ENCODE results near the gene LPP. TPM values are rescaled to one million over a fixed set of nuclear protein-coding genes. Genes with fewer than 3 reads are reported as not detected.
"Not testable (repeated sequence)": the region's sequence is repeated elsewhere in the genome, so short reads cannot be mapped to it uniquely, and the experiment has no call there.

The LPP gene
- polyA plus RNA-seq, 3 donors = 22.8 to 30.0 (median 26.9) TPM

DNA sequence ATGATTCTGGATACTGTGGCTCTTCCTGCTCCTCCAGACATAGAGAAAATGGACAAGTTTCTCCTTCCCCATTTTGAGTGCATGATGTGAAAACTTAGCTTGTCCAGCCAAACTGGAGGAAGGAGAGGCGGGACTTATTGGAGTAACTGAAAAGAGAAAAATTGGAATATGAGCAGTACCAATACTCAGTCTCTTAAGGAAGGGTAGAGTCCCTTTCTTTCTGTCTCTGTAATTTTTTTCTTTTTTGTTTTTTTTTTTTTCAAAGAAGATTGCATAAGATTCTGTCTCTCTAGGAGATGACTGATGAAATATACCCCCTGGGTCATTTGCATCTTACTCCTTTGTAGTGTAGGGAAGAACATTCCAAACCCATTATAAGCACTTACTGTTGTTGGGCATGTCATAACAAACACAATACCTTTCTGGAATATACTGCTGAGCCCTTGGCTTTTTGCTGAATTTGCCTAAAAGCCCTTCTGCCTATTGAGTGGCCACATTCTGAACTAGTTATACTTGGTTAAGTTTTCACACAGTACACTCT lies 519.8 kb downstream of the LPP start:
- no peak for DNase-seq

DNA sequence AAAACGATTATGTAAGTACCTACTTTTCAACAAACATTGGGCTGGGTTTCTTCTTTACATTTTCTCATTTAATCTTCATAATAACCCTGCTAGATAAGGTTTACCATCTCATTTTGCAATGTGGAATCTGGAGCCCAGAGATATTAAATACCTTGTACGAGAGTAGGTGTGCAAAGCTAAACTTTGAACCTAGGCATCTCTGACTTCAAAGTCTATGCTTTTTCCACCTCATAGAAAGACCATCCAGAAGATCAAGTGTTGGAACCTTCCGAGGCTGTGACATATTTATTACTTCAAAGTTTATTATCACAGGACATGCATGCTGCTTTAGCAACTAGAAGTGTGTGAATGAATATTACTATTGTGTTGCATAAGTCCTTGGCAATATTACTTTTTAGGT lies 520.6 kb downstream of the LPP start:
- no peak for DNase-seq

GRCh38 chr3:188677344-188677743 lies 523.4 kb downstream of the LPP start:
- DNase-seq = no peak

DNA sequence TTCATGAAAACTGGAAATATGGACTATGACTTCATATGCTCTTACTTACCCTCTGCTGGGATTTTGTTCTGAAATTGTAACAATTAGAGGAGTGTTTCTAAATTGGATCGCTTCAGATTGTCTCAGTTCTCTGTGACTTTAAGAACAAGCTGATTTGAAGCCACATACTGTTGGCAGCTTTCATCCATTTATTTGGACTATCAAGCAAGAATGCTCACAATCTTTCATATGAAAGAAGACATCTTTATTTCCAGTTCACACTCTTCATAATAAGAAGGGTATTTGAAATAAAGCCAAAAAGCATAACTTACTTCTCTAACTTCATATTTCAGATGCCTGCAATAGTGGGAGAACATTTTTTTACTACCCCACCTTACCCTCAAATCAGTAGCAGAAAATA lies 526.2 kb downstream of the LPP start:
- no peak for DNase-seq

GRCh38 chr3:188680605-188681004 lies 526.6 kb downstream of the LPP start:
- DNase-seq = no peak

- DNase-seq = no peak
These were observed 528.4 kb downstream of the LPP start for GRCh38 chr3:188682316-188682715.

DNA sequence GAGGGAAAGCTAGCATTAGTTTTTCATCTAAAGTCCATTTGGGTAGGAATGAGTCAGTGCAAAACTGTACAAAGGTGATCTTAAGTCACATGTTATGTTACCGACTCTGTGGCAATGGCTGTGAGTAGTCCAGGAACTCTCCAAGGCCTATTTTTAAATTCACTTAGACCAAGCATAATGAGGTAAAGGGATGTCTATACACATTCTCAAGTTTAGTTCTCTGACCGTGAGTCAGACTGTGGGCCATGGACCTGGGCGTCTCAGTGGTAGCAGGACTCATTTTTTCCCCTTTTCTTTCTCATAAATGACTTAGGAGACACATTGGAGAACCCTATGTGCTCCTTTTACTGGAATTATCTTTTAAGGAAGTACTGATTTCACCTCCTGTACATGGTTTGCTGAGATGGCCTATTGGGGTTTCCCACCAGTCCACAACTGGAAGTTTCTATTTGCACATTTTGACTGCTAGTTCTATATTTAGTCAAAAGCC lies 529.1 kb downstream of the LPP start:
- no peak for DNase-seq

- no peak for DNase-seq
These were observed 530.3 kb downstream of the LPP start for GRCh38 chr3:188684276-188684675.

DNA sequence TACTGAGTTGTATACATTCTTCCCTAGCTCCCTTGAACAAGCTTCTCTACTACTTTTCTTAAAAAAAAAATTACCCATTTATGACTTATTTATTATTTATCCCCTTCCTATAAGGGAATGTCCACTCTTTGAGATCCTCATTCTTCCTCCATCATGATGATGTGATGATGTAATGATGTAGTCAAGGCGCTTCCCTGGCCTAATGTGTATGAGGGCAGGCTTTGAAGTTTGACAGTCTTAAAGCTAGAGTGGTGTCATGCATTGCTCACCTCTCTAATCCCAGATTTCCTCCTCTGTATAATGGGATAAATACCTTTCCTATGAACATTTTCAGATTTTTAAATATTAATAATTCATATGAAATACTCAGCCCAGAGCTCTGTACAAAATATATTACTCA lies 531.8 kb downstream of the LPP start:
- no peak for DNase-seq

- no peak for DNase-seq
These were observed 532.4 kb downstream of the LPP start for GRCh38 chr3:188686324-188686723.

- no peak for DNase-seq
These were observed 533.4 kb downstream of the LPP start for GRCh38 chr3:188687389-188687788.

- no peak for DNase-seq
These were observed 535.2 kb downstream of the LPP start for GRCh38 chr3:188689101-188689574.

- DNase-seq = no peak
These were observed 536.1 kb downstream of the LPP start for GRCh38 chr3:188690064-188690463.

DNA sequence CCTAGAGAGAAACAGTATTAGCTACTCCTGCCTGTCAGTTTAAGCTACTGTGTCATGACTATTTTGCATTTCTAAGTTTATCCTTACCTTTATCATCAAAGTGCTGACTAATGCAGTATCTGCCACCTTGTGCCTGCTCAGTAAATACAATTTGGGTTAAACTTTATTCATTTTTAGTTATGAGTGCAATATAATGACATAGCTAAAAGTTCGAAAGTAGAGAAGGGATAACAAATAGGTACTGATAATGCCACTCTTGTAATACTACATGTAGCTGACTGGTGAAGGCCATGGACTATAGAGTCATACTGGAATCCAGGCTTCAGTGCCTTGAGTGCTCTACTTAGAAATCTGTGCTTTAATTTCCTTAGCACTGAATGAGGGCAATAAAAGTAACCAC lies 537.0 kb downstream of the LPP start:
- no peak for DNase-seq

GRCh38 chr3:188691665-188692064 lies 537.7 kb downstream of the LPP start:
- no peak for DNase-seq

GRCh38 chr3:188692700-188693099 lies 538.7 kb downstream of the LPP start:
- no peak for DNase-seq

- DNase-seq = no peak
These were observed 539.5 kb downstream of the LPP start for GRCh38 chr3:188693435-188693834.

- DNase-seq = no peak
These were observed 541.3 kb downstream of the LPP start for GRCh38 chr3:188695241-188695640.

DNA sequence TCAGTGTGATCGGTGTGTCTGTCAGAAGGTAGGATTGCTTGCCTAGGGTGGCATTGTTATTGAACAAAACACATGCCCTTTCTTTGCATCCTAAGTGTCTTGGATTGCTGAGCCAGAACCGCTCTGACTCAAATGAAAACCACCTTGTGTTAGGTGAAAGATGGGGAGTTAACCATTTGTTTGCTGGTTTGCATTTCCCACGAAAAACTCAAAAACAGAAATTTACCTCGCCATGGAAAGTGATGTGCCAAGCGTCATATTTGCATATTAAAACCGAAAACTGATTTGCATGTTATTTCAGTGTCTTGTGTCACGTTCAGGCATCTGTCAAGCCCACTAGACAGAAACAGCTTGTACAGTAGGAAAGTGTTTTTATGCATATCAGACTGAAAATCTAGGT lies 543.2 kb downstream of the LPP start:
- DNase-seq = no peak

GRCh38 chr3:188698436-188698835 lies 544.5 kb downstream of the LPP start:
- DNase-seq = no peak

DNA sequence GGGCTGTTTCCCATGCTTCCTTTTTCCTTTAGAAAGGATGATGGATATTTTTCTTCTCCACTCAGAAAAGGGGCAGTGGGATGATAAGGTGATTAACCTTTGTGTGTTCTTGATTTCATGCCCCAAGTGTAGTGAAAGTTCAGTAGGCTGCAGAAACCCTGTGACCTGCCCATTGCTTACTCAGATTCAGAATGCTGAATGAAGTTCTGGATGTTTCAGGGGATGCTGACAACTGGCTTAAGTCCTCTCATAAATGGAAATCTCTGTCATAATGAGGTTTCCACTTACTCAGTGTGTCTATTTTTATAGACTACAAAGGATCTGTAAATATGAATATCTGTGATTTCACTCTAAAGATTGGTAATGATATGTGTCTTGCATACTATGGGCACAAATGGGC lies 546.5 kb downstream of the LPP start:
- no peak for DNase-seq

GRCh38 chr3:188700918-188701317 lies 547.0 kb downstream of the LPP start:
- no peak for DNase-seq

GRCh38 chr3:188701485-188701969 lies 547.6 kb downstream of the LPP start:
- DNase-seq = no peak

DNA sequence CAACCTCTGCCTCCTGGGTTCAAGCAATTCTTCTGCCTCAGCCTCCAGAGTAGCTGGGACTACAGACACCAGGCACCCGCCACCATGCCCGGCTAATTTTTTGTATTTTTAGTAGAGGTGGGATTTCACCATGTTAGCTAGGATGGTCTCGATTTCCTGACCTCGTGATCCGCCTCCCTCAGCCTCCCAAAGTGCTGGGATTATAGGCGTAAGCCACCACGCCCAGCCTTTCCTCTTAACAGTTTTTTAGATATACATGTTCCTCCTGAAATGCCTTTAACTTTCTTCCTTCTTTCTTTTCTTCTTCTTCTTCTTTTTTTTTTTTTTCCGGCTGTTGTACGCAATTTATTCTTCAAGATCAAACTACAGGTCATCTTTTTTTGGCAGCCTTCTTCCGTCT lies 548.1 kb downstream of the LPP start:
- not testable (repeated sequence) for DNase-seq
